Measurements from ENCODE around the gene PSAP.

Gene PSAP

GRCh38 chr10:71865561-71866041 lies 14.6 kb upstream of the PSAP start:
- TF ChIP-seq, protein P1, sequence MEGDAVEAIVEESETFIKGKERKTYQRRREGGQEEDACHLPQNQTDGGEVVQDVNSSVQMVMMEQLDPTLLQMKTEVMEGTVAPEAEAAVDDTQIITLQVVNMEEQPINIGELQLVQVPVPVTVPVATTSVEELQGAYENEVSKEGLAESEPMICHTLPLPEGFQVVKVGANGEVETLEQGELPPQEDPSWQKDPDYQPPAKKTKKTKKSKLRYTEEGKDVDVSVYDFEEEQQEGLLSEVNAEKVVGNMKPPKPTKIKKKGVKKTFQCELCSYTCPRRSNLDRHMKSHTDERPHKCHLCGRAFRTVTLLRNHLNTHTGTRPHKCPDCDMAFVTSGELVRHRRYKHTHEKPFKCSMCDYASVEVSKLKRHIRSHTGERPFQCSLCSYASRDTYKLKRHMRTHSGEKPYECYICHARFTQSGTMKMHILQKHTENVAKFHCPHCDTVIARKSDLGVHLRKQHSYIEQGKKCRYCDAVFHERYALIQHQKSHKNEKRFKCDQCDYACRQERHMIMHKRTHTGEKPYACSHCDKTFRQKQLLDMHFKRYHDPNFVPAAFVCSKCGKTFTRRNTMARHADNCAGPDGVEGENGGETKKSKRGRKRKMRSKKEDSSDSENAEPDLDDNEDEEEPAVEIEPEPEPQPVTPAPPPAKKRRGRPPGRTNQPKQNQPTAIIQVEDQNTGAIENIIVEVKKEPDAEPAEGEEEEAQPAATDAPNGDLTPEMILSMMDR (IDR thresholded peaks at IDR 0.05), result no peak
- no peak for TF ChIP-seq ZFX (IDR thresholded peaks at IDR 0.05; ENCODE audit: borderline replicate concordance)
- H3K27ac ChIP-seq, result no peak overlapping the region

DNA sequence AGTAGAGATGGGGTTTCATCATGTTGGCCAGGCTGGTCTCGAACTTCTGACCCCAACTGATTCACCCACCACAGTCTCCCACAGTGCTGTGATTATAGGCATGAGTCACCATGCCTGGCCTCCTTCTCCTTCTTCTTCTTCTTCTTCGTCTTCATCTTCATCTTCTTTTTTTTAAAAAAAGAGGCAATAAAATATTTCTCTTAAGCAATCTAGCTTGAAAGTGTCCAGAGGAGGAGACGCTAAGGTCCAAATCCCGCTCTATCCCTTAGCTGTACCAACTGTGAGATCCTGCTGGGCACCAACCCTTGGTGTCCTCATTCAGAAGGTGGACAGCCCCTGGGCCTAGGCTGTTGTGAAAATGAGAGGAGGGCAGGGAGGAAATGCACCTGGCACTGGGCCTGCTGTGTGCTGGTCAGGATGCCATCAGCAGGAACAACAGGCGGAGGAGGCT lies 13.9 kb upstream of the PSAP start:
- no peak overlapping the region for H3K27ac ChIP-seq

DNA sequence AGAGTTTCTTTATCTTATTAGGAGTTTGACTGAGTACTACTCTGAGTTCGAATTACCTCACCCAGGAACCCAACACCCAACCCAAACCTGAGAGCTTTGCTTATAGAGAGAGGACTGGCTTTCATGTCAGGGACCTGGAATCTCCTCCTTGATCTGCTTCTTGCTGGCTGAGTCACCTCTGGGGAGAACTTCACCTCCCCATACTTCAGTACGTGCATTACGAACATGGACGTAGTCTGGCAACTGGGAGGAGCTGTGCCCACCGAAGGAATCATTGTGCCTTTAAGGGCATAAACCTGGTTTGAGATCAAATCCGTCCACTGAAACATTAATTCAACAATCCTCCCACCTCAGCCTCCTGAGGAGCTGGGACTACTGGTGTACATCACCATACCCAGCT lies 12.2 kb upstream of the PSAP start:
- no peak overlapping the region for H3K27ac ChIP-seq

More for the DNA sequence above, 13.9 kb upstream of the PSAP start:
- no peak for TF ChIP-seq ZFX (IDR thresholded peaks at IDR 0.05; ENCODE audit: borderline replicate concordance)

GRCh38 chr10:71860243-71861029 lies 9.4 kb upstream of the PSAP start:
- TF ChIP-seq ZFX (IDR thresholded peaks at IDR 0.05; ENCODE audit: borderline replicate concordance), result no peak
- TF ChIP-seq, protein P1 (IDR thresholded peaks at IDR 0.05), result no peak
- peak overlapping the region; percentile 69 for H3K27ac ChIP-seq

More for the DNA sequence above, 12.2 kb upstream of the PSAP start:
- TF ChIP-seq, protein P1 (IDR thresholded peaks at IDR 0.05), result no peak
- TF ChIP-seq ZFX (IDR thresholded peaks at IDR 0.05; ENCODE audit: borderline replicate concordance), result no peak

DNA sequence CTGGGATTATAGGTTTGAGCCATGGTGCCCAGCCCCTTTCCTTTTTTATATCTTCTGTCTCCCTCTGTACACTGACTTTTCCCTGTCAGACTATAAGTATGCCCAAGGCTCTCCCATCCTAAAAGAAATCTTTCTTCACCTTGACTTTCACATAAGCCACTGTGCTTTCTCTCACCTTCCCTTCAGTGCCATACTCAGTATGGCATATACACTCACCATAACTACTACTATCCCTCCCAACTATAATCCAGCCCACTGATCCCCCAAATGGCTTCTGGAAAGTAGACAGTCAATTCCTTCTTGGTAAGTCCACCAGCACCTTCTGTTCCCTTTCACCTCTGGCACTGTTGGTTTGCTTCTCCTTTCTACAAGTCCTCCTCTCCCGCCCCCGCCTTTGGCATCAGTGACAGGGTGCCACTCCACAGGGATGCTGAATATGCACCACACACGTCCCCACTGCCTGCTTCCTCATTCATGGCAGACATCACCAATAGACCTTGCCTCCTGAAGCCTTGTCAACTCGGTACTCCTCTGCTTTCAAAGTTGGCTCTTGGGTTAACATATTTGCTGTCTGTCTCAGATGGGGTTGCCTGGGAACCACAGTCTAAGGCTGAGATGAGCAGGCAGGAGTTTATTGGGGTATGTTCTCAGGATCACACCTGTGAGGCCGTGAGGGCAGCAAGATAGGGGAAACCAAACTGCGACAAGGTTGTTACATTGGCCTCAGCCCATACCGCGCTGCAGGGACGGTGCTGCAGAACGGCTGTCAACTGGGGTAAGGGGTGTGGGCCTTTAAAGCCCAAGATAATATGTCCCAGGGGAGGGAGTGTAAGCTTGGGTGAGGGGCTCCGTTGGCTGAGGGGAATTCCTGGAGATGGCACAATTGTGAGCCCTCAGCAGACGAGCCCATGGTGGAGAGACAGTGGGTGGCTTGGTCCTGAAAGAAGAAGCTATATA lies 7.2 kb upstream of the PSAP start:
- TF ChIP-seq, protein P1 (IDR thresholded peaks at IDR 0.05), result no peak
- TF ChIP-seq ZFX (IDR thresholded peaks at IDR 0.05; ENCODE audit: borderline replicate concordance), result no peak
- H3K27ac ChIP-seq, result no peak overlapping the region

DNA sequence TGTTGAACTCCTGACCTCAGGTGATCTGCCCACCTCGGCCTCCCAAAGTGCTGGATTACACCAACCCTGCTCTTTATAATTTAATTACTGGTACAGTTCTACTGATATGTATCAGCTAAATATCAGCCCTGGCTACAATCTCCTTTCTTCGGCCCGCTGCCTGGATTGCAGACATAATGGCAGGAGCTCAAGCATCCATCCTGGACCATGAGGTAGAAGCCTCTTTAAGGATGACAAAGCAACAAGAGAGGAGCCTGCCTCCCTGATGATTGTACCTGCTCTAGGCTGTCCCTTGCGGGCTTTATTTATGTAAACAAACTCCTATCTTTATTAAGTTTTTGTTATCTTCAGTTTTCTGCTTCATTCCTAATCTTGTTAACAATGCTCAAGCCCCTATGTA lies 5.6 kb upstream of the PSAP start:
- TF ChIP-seq, protein P1 (IDR thresholded peaks at IDR 0.05), result no peak
- no peak for TF ChIP-seq ZFX (IDR thresholded peaks at IDR 0.05; ENCODE audit: borderline replicate concordance)
- no peak overlapping the region for H3K27ac ChIP-seq

DNA sequence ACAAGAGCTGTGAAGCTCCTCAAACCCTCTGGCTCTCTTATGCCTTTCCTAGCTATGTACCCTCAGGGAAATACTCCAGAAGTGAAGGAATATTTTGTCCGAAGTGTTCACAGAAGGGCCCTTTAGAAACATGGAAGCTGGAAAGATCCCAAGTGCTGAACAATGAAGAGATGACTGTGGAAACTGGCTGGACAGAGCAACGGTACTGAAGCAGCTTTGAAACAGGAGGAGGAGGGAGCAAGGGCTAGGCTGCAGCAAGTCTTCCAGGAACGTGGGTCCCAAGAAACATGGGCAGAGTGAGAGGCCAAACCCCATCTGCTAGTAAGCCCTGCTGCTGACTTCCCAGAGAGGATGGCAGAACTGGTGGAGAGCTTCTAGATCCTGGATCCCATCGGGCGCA lies 3.0 kb upstream of the PSAP start:
- no peak overlapping the region for H3K27ac ChIP-seq
- TF ChIP-seq, protein P1 (IDR thresholded peaks at IDR 0.05), result no peak
- no peak for TF ChIP-seq ZFX (IDR thresholded peaks at IDR 0.05; ENCODE audit: borderline replicate concordance)
